ENCODE measurements around the gene NUAK2. TPM values are rescaled to one million over a fixed set of nuclear protein-coding genes. Genes with fewer than 3 reads are reported as not detected.

The NUAK2 gene
- total and polyA plus RNA-seq, 2 donors from 2014 or later = 15.1 to 19.4 TPM

GRCh38 chr1:205270271-205270670, 51.3 kb downstream of the NUAK2 start:
- Histone ChIP-seq H3K4me3 (ENCODE audit: low read length in 3 of 3) (no peak overlapping the region), H3K9ac (ENCODE audit: low read length in 3 of 3) (no peak overlapping the region), H3K36me3 (ENCODE audit: control insufficient read depth in 2 of 3, insufficient read depth in 3 of 3, low read length in 3 of 3) (no peaks in the 10 kb centered on the region), H3K27ac (ENCODE audit: low read depth in 2 of 2, low read length in 2 of 2) (no peak overlapping the region), H3K27me3 (ENCODE audit: control insufficient read depth, insufficient read depth, low read length) (no peaks in the 10 kb centered on the region), H3K9me3 (ENCODE audit: control insufficient read depth in 2 of 3, insufficient read depth in 1 of 3, low read length in 3 of 3) (no peaks in the 10 kb centered on the region), H3K4me1 (ENCODE audit: control insufficient read depth in 2 of 3, insufficient read depth in 2 of 3, low read depth in 1 of 3, low read length in 3 of 3) (peaks cover 0 to 20% (median 12%) of the 10 kb centered on the region in 3 donors)
- no peak for TF ChIP-seq CTCF (IDR thresholded peaks at IDR 0.05; ENCODE audit: borderline replicate concordance, extremely low read depth, insufficient read depth)
- intact Hi-C loops (cut with DNase I) = loop anchor here (5.0 kb wide), 1 partner anchor 57 kb away; no protein-coding TSS in a partner anchor
- DNase-seq (no peak), FAIRE-seq (no peak)

GRCh38 chr1:205269711-205270110, 51.8 kb downstream of the NUAK2 start:
- Histone ChIP-seq H3K4me3 (ENCODE audit: low read length in 3 of 3) (no peak overlapping the region), H3K9me3 (ENCODE audit: control insufficient read depth in 2 of 3, insufficient read depth in 1 of 3, low read length in 3 of 3) (no peaks in the 10 kb centered on the region), H3K27ac (ENCODE audit: low read depth in 2 of 2, low read length in 2 of 2) (no peak overlapping the region), H3K9ac (ENCODE audit: low read length in 3 of 3) (no peak overlapping the region), H3K36me3 (ENCODE audit: control insufficient read depth in 2 of 3, insufficient read depth in 3 of 3, low read length in 3 of 3) (no peaks in the 10 kb centered on the region), H3K27me3 (ENCODE audit: control insufficient read depth, insufficient read depth, low read length) (no peaks in the 10 kb centered on the region), H3K4me1 (ENCODE audit: control insufficient read depth in 2 of 3, insufficient read depth in 2 of 3, low read depth in 1 of 3, low read length in 3 of 3) (peaks cover 0 to 18% (median 7%) of the 10 kb centered on the region in 3 donors)
- intact Hi-C loops (cut with DNase I) = loop anchor here (5.0 kb wide), 1 partner anchor 58 kb away; no protein-coding TSS in a partner anchor
- FAIRE-seq = no peak
- no peak for DNase-seq
- no peak for TF ChIP-seq CTCF (IDR thresholded peaks at IDR 0.05; ENCODE audit: borderline replicate concordance, extremely low read depth, insufficient read depth)

- Histone ChIP-seq H3K4me1 (ENCODE audit: control insufficient read depth in 2 of 3, insufficient read depth in 2 of 3, low read depth in 1 of 3, low read length in 3 of 3) (peaks cover 0 to 13% (median 7%) of the 10 kb centered on the region in 3 donors), H3K27ac (ENCODE audit: low read depth in 2 of 2, low read length in 2 of 2) (no peak overlapping the region), H3K4me3 (ENCODE audit: low read length in 3 of 3) (no peak overlapping the region), H3K9me3 (ENCODE audit: control insufficient read depth in 2 of 3, insufficient read depth in 1 of 3, low read length in 3 of 3) (no peaks in the 10 kb centered on the region), H3K9ac (ENCODE audit: low read length in 3 of 3) (no peak overlapping the region), H3K36me3 (ENCODE audit: control insufficient read depth in 2 of 3, insufficient read depth in 3 of 3, low read length in 3 of 3) (no peaks in the 10 kb centered on the region), H3K27me3 (ENCODE audit: control insufficient read depth, insufficient read depth, low read length) (no peaks in the 10 kb centered on the region)
- TF ChIP-seq CTCF (IDR thresholded peaks at IDR 0.05; ENCODE audit: borderline replicate concordance, extremely low read depth, insufficient read depth) = no peak
- no peak for FAIRE-seq
- intact Hi-C loops (cut with DNase I) = no loop called here
- no peak for DNase-seq
Measured at GRCh38 chr1:205268846-205269680, 52.5 kb downstream of the NUAK2 start.
